Measurements from ENCODE around the gene ADGRG7.
A peak's percentile ranks its signal among the peaks of the same experiment; 100 is the strongest.

Gene ADGRG7

DNA sequence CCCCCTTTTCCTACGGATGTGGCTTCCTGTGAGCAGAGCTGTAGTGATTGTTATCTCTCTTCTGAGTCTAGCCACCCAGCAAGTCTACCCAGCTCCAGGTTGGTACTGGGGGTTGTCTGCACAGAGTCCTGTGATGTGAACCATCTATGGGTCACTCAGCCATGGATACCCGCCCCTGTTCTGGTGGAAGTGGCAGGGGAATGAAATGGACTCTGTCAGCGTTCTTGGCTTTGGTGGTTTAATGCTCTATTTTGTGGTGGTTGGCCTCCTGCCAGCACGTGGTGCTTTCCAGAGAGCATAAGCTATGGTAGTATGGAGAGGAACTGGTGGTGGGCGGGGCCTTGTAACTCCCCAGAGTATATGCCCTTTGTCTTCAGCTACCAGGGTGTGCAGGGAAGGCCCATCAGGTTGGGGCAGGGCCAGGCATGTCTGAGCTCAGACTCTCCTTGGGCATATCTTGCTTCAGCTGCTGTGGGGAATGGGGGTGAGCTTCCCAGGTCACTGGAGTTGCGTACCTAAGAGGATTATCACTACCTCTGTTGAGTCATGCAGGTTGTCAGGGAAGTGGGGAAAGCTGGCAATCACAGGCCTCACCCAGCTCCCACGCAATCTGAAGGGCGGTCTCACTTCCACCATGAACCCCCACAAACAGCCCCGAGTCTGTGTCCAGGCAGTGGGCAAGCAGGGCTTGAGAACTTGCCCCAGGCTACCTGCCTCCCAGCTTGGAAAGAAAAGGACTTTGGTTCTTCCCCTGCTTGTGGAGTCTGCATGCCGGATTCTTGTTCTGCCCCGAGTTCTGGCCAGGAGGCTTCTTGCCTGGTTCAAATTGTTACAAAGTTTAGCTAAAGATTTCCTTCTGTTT lies 9.0 kb upstream of the ADGRG7 start:
- FAIRE-seq (peak; percentile 92), DNase-seq (ENCODE audit: low spot score) (no peak)

DNA sequence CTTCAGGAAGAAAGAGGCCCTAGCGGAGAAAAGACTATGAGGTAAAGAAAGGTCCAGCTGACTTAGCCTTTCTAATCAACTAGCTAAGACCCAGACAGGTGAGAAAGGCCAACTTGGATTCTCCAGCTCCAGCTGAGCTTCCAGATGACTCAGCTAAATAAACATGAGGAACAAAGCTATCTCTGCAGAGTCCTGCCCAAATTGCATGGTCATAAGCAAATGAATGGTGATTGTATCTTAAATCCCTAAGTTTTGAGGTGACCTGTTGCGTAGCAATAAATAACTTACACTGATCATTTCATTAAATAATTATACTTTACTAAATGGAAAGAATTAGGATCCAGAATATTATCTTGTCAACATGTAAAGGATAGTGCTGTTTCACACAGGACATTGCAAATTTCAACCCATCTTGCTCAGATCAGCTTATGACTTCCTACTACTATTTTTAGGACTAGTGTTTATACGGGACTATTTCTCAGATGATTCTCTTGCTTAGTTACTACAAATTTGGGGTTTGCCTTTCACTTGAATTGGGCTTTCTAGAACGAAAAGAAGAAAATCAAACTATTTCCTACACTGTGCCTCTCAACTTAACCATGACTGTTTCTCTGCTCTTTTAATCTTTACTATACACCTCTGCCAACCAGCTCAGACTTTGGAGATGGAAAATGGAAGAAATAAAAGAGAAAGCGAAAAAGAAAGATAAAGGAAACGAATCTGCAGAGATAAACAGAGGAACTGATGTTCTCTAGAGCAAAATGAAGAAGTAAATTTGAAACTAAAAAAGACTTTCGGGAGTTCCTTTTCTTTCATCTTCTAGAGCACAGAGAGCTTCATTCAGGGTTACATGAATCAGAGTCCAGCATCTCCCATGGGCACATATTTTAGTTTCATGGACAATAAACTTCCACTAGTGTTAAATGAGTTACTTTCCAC lies 6.6 kb upstream of the ADGRG7 start:
- no peak for FAIRE-seq
- peak; percentile 49 for DNase-seq (ENCODE audit: low spot score)

DNA sequence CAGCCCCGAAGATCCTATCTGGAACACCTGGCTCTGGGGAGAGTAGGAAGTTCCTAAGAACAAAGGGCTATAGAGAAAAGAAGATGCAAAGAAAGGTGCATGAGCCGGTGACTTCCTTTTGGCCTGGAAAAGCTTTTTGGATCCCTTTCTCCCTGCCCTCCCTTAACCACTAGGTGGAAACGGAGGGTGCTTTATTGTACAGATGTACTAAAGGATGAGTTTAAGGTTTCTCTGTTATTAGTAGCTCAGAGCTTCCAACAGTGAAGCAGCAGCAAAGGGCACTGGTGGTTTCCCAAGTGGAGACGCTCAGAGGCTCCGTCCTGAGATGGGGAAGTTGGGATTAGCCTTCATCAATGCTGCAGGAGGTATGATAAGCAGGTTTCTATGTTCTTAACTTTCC lies 5.9 kb upstream of the ADGRG7 start:
- DNase-seq (ENCODE audit: low spot score) (peak; percentile 54), FAIRE-seq (no peak)

DNA sequence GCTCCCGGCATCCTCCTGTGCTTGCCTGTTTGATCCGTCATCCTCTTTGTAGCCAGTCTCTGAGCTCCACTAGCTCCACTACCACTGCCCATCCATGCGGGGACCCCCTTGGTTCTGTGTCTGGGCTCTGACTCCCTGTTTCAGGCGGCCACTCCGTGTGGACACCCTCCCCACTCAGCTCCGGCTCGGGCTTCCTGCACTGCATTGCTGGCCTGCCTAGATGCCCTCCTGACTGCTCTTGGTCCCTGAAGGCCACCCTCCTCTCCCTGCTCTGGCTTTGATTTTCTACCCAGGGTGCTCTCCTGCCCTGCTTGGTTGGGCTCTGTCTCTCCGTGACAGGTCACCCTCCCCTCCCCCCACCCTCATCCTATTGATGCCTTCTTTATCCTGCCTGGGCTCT lies 4.0 kb upstream of the ADGRG7 start:
- DNase-seq (ENCODE audit: low spot score), result no peak
- FAIRE-seq, result no peak

DNA sequence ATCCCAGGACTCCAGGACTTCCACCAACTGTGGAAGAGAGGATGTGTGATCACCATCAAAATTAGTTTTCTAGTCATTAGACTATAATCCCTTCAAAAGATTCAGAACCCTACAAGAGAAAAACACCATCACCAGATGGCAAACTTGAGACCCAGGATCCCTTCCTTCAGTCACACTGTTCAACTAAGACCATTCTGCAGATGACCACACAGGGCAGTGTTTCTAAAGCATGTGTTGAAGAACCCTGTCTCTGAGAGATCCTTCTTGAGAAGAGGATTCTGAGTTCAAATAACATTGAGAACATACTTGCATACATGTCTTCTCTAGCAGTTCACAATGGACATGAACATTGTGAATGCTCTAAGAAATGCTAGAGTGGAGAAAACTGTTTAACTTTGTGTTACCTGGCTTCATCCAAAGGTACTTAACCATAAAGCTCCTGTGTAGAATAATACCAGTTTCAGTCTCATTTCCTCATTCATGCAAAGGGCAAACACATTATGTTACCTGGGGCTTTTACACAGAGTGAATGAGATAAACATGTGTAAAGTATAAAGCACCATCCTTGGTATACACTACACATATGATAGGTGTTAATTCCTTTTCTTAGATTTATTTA lies 2.4 kb upstream of the ADGRG7 start:
- FAIRE-seq (no peak), DNase-seq (ENCODE audit: low spot score) (no peak)

DNA sequence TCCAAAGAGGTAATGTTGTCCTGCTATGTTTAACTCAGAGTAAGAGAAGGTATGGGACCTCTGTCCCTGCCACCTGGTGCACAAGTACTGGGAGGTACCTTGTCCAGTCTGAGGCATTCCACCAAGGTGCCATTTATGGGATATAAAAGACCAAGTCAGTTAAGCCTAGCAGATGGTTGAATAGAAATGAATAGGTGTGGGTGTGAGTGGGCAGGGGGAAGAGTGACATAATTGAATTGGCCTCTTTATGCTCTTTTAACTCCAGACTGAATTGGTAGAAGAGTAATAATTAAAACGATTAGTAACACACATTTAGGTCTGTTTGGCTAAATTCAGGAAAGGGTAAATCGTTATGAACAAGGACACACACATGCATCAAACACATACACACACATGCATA lies 562 bp downstream of the ADGRG7 start:
- no peak for DNase-seq (ENCODE audit: low spot score)
- peak; percentile 68 for FAIRE-seq

DNA sequence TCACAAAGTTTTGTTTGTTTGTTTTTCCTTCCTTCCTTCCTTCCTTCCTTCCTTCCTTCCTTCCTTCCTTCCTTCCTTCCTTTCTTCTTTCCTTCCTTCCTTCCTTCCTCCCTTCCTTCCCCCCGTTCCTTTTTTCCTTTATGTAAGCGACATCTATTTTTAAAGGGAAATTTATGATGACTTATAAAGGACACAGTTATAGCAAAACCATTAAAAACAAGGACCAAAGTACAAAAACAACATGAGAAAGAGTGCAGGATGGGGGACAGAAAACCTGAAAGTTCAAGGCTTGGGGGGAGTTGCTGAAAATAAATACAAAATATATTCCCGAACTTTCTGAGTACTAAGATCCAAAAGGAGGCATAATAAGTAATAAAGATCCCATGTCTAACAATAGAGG lies 1.8 kb downstream of the ADGRG7 start:
- no peak for FAIRE-seq

DNA sequence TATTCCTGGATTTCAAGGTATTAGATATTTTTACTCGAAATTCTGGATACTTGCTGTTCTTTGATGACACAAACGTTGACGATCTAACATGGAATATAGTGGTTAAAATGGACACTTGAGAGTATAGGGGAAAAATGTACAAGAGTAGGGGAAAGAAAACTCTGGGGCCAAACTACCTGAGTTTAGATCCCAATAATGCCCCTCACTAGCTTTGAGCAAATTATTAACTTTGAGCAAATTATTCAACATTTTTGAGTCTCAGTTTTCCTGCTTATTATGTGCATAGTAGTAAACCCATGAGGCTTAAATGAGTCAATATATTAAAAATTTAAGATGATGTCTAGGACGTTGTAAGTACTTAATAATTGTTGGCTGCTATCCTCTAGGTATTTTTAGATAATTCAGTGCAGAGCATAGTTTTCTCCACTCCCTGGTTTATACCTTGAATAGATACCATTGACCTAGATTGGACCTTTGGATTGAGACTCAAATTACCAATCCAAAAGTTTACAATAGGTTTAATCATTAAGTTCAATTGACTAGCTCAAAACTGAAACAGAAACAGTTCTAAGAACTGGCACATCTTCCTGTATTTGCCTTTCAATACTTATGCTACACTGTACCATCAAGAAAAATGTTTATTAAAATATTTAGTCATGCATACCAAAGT lies 4.5 kb downstream of the ADGRG7 start:
- DNase-seq (ENCODE audit: low spot score) (no peak), FAIRE-seq (no peak)

More for the DNA sequence above, 1.8 kb downstream of the ADGRG7 start:
- no peak for DNase-seq (ENCODE audit: low spot score)

DNA sequence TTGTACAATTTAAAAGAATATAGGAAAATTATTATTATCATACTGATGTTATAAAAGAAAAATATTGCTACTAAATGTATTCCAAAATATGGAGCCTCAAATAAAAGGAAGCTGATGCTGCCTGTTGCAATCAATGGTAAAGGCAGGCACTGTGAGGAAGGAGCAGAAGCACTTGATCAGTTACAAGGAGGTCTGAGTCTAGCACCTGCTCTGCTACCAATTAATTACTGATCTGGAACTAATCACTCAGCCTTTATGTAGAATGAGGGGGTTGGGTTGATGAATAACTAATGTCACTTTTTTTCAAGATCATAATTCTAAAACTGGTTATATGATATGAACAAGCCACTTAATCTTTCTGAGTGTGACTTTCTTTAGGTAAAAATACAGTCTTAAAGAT lies 5.5 kb downstream of the ADGRG7 start:
- DNase-seq (ENCODE audit: low spot score), result no peak
- FAIRE-seq, result no peak

DNA sequence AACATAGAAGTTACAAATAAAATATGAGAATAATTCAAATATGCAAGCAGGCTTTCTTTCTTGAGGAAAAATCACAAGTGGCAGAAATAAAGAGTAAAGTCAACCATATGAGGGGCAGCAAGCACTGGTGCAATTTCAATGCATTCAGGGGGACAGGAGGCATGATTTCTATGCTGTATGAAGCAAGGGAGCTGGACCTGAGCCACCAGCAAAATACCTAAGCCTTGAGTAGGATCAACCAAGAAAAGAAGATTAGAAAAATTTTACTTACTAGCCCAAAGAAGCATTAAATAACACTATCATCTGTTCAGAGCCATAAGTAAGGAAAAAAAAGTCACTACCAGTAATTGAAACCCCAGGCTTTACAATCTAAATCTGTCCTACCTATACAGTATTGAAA lies 6.3 kb downstream of the ADGRG7 start:
- FAIRE-seq (no peak), DNase-seq (ENCODE audit: low spot score) (no peak)

DNA sequence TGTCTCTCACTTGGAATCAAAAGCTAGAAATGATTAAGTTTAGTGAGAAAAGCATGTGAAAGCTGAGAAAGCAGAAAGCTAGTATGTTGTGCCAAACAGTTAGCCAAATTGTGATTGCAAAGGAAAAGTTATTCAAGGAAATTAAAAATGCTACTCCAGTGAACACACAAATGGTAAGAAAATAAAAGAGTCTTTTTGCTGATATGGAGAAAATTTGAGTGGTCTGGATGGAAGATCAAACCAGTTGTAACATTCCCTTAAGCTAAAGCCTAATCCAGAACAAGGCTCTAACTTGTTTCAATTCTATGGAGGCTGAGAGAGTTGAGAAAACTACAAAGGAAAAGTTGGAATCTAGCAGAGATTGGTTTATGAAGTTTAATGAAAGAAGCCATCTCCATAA lies 11.8 kb downstream of the ADGRG7 start:
- DNase-seq (ENCODE audit: low spot score) (no peak), FAIRE-seq (no peak)

DNA sequence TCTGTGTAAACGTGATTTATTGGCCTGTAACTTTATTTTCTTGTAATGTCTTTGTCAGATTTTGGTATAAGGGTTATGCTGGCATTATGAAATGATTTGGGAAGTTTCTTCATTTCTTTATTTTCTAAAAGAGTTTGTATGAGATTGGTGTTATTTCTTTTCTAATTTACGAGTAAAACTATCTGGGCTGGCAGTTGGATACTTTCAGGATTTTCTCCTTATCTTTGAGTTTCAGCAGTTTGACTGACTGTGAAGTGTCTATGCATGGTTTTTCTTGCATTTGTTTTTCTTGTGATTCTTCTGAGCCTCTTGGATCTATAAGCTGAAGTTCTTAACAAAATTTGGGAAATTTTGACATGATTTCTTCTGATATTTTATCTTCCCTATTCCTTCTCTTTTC lies 18.1 kb downstream of the ADGRG7 start:
- no peak for DNase-seq (ENCODE audit: low spot score)
- no peak for FAIRE-seq

DNA sequence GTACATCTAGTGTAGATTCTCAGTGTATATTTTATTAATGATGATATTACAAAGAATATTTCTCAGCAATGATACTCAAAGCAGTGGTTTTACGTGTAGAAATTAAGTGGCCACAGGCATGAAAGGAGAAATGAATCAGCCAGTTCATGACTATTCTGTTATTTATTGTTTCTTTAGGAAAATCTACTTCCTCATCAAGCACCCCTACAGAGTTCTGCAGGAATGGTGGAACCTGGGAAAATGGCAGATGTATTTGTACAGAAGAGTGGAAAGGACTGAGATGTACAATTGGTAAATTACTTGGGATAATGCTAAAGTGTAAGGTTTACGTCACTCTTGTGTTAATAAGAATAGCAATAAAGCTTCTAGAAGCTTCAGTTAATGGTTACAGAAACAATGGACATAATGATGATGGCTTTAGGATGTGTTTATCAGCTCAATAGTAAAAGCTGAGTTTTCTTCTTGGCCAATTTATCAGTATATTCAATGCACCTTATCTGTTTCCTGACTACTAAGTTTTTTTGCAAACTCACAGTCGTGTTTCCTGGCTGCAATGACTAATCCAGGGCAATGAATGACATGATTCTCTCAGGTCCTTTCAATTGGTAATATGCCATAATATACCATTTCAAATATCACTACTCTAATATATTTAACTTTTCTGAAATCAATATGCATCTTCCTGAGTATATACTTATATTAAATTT lies 20.2 kb downstream of the ADGRG7 start:
- no peak for FAIRE-seq
- no peak for DNase-seq (ENCODE audit: low spot score)

DNA sequence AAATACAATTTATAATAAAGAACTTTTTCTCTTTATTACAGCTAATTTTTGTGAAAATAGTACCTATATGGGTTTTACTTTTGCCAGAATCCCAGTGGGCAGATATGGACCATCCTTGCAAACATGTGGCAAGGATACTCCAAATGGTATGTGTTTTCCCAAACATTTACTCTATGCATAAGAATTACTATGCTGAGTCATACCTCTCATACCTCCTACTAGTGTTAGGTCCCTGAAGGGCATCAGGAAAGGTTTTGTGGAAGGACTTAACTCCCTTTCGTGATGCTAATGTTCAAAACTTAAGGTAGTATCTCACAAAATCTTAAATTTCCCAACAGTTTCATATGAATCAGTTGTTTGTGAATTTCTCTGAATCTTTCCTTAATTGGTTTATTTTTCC lies 21.3 kb downstream of the ADGRG7 start:
- no peak for FAIRE-seq

DNA sequence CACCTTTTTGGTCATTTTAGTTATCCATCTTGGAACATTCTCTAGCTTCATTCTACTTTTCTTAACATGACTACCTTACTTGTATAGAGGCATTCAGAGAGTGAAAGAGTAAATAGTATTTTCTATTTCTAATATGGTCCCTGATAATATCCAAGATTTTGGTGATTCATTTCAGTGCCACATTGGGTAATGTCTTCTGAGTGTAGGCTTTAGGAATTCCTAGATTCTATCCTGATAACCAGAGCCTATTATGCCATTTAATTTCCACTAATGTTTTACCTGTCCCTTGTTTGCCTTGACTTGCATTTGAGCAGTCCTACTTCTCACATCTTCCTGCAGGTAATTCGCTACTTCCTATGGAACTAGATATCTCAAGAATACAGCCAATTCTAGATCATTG lies 21.8 kb downstream of the ADGRG7 start:
- FAIRE-seq, result no peak

More for the DNA sequence above, 21.3 kb downstream of the ADGRG7 start:
- no peak for DNase-seq (ENCODE audit: low spot score)

DNA sequence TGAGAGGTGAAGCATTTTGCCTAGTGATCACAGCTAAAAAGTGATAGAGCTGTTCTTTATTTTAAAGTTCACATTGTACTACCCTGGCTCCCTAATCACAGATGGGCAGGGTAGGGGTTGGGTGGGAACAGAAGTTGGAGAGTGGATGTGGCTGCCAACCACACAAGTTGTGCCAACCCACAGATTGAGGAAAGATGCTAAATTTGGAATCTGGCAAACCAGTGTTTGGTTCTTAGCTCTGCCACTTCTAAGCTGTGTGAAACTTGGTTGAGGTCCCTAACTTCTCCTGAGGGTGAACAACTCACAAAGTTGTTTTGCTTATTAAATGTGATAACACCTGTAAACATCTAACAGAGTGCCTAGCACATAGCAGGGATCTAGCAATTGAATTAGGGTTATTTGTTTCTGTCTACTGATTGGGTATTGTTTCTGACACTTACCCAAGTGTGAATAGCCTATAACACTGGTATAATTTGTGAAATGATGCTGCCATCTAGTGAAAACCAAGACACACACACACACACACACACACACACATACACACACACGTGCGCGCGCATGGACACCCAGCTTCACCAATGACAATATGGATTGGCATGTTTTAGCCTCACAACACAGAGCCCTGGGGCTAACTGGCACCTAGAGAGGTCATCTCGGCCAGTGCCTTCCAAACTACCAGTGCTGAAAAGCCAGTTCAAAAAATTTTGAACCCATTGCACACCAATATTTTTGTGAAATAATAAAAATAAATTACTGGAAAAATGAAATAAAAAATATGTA lies 25.3 kb downstream of the ADGRG7 start:
- FAIRE-seq (peak; percentile 32), DNase-seq (ENCODE audit: low spot score) (peak; percentile 14)

More for the DNA sequence above, 21.8 kb downstream of the ADGRG7 start:
- no peak for DNase-seq (ENCODE audit: low spot score)

DNA sequence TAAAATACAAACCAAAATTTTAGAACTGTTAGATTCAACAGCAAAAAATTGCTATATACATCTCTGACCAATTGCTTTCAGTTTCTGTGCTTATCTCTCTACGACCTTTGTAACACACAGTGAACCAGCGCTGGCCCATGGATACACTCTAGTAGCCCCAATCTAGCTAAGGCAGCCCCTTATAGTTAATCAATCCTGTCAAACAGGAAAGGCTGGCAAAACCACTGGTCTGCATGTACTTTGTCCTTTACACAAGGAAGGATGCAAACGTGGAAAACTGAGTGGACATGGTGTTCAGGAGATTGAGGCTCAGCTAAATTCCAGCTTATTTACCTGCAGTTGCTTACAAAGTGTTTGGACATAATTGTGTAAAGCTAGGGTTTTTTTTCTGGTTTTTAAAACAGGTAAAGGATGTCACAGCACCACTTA lies 25.9 kb downstream of the ADGRG7 start:
- DNase-seq (ENCODE audit: low spot score) (no peak), FAIRE-seq (no peak)

DNA sequence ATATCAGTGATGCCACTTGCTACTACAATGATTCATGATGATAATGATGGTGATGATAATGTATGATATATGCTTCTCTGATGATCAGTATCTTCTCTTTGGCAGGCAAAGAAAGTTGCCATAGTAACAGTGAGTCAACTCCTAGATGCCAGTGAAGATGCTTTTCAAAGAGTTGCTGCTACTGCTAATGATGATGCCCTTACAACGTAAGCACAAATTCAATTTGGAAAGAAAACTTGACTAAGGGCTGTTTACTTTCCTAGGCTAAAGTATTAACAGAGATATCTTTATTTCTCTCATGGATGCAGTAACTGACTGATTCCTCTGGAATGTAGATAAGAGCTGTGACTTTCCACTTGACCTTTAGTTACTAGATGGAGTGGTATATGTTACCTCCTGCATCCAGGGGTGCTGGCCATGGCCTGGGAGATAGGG lies 27.8 kb downstream of the ADGRG7 start:
- FAIRE-seq (no peak), DNase-seq (ENCODE audit: low spot score) (no peak)

DNA sequence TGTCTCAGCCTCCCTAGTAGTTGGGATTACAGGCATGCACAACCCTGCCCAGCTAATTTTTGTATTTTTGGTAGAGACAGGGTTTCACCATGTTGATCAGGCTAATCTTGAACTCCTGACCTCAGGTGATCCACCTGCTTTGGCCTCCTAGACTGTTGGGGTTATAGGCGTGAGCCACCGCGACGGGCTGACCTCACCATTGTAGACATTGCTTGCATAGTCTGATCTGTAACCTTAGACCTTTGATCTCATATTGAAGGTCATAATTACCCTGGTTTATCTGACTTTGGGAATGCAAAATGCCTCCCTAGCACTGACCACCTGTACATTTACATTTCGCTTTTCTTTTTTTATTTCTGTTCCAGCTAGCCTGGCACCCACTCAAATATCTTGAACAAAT lies 31.2 kb downstream of the ADGRG7 start:
- FAIRE-seq (no peak), DNase-seq (ENCODE audit: low spot score) (no peak)
